Measurements from ENCODE around the gene FLNA. TPM values are rescaled to one million over a fixed set of nuclear protein-coding genes. Genes with fewer than 3 reads are reported as not detected.
A peak's percentile ranks its signal among the peaks of the same experiment; 100 is the strongest.

The FLNA gene
- total RNA-seq, 2 experiments from 2014 or later = 1,012 to 1,022 TPM

DNA sequence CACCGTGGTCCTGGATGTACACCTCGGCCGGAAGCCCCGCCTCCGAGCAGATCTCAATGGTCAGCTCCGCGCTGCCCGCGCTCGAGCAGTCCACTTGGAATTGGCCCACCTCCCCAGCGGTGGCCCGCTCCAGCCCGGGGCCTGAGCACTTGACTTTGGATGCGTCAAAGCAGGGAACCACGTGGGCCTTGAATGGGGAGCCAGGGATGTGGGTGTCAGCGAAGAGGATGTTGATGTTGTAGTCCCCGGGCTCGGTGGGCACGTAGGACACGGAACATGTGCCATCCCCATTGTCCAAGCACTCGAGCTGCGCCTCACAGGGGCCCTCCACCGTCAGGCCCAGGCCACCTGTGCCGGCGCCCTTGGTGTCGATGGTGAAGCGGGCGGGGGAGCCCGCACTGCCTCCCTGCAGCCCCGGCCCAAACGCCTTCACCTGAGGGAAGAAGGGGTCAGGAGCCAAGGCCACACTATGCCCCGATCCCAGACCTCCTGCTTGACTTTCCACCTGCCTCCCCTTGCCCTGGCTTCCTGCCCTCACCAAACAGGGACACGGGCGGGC lies 14.2 kb downstream of the FLNA start:
- intact Hi-C loops (cut with DNase I, micrococcal nuclease) = no loop called here
- DNase-seq (no peak), ATAC-seq (ENCODE audit: poor library complexity) (no peak)
- Mint-ChIP-seq H3K27ac (no peak overlapping the region), H3K4me3 (no peak overlapping the region), H3K27me3 (no peaks in the 10 kb centered on the region), H3K36me3 (ENCODE audit: low read depth) (peaks cover 59% of the 10 kb centered on the region), H3K4me1 (ENCODE audit: low read depth) (no peaks in the 10 kb centered on the region), H3K9me3 (no peaks in the 10 kb centered on the region)
- Histone ChIP-seq H3K4me3 (ENCODE audit: low read length) (no peak overlapping the region), H3K27ac (ENCODE audit: low read depth in 1 of 2, low read length in 2 of 2) (no peak overlapping the region), H3K36me3 (ENCODE audit: insufficient read depth, low read length) (peaks cover 95% of the 10 kb centered on the region), H3K9me3 (ENCODE audit: control insufficient read depth in 1 of 2, insufficient read depth in 1 of 2, low read length in 2 of 2) (no peaks in the 10 kb centered on the region), H3K4me1 (ENCODE audit: insufficient read depth, low read length) (peaks cover 94% of the 10 kb centered on the region), H3K27me3 (ENCODE audit: control insufficient read depth in 1 of 2, insufficient read depth in 2 of 2, low read length in 2 of 2) (no peaks in the 10 kb centered on the region)
- ChIA-PET CTCF (no interaction called here), POLR2A (no interaction called here)
- TF ChIP-seq, protein P1, sequence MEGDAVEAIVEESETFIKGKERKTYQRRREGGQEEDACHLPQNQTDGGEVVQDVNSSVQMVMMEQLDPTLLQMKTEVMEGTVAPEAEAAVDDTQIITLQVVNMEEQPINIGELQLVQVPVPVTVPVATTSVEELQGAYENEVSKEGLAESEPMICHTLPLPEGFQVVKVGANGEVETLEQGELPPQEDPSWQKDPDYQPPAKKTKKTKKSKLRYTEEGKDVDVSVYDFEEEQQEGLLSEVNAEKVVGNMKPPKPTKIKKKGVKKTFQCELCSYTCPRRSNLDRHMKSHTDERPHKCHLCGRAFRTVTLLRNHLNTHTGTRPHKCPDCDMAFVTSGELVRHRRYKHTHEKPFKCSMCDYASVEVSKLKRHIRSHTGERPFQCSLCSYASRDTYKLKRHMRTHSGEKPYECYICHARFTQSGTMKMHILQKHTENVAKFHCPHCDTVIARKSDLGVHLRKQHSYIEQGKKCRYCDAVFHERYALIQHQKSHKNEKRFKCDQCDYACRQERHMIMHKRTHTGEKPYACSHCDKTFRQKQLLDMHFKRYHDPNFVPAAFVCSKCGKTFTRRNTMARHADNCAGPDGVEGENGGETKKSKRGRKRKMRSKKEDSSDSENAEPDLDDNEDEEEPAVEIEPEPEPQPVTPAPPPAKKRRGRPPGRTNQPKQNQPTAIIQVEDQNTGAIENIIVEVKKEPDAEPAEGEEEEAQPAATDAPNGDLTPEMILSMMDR (IDR thresholded peaks at IDR 0.05) = no peak

DNA sequence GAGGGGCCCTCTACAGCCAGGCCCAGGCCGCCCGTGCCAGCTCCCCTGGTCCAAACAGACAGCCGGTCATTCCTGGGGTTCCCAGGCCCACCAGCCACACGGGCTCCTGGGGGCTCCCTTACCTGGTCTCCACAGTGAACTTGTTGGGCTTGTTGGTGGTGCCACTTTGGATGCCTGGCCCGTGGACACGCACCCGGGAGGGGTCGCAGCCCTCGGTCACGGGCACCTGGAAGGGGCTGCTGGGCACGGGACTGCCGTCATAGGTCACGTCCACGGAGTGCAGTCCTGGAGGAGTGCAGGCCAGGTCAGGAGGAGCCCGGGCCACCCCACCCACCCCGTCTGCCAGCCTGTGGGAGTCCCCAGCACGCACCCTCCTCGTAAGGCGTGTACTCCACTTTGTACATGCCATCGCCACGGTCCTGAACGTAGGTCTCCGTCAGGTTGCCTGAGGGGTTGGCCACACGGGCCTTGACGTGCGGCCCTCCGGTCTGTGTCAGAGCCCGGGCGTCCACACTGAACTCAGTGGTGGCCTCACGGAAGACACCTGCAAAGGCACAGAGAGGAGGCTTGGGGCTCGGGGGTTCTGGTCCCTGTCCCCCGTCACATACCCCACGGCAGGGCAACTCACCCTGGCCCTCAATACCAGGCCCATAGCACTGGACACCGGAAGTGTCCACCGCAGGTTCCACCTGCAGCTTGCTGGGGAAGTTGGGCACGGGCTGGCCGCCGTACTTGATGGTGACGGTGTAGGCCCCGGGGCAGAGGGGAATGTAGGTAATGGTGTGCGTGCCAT lies 14.9 kb downstream of the FLNA start:
- DNase-seq (no peak), ATAC-seq (ENCODE audit: poor library complexity) (no peak)
- H3K4me1 ChIP-seq (ENCODE audit: insufficient read depth, low read length) = peaks cover 94% of the 10 kb centered on the region
- H3K27me3 ChIP-seq (ENCODE audit: control insufficient read depth in 1 of 2, insufficient read depth in 2 of 2, low read length in 2 of 2) = no peaks in the 10 kb centered on the region
- Mint-ChIP-seq H3K4me3 (no peak overlapping the region), H3K36me3 (ENCODE audit: low read depth) (peaks cover 53% of the 10 kb centered on the region), H3K27ac (no peak overlapping the region), H3K9me3 (no peaks in the 10 kb centered on the region), H3K4me1 (ENCODE audit: low read depth) (no peaks in the 10 kb centered on the region), H3K27me3 (no peaks in the 10 kb centered on the region)
- TF ChIP-seq, protein P1 (IDR thresholded peaks at IDR 0.05) = no peak
- H3K4me3 ChIP-seq (ENCODE audit: low read length) = no peak overlapping the region
- H3K9me3 ChIP-seq (ENCODE audit: control insufficient read depth in 1 of 2, insufficient read depth in 1 of 2, low read length in 2 of 2) = no peaks in the 10 kb centered on the region
- POLR2A ChIA-PET = no interaction called here
- peaks cover 95% of the 10 kb centered on the region for H3K36me3 ChIP-seq (ENCODE audit: insufficient read depth, low read length)
- CTCF ChIA-PET = no interaction called here
- no peak overlapping the region for H3K27ac ChIP-seq (ENCODE audit: low read depth in 1 of 2, low read length in 2 of 2)
- intact Hi-C loops (cut with DNase I, micrococcal nuclease) = no loop called here

DNA sequence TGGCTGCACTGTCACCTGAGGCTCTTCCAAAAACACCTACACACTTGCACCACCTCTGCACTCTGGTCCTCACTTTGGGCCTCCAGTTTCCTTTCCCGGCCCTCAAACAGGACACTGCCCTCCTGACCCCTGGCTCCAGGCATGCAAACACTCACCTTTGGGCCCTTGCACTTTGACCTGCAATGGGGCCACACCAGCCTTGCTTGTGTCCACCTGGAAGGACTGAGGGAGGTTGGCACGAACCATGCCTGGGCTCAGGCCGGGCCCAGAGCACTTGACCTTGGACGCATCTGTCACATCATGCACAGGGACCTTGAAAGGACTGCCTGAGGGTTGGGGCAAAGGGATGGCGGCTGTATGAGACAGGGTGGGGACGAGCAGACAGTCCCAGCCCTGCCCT lies 15.6 kb downstream of the FLNA start:
- no peak overlapping the region for H3K4me3 Mint-ChIP-seq
- peaks cover 94% of the 10 kb centered on the region for H3K4me1 ChIP-seq (ENCODE audit: insufficient read depth, low read length)
- CTCF ChIA-PET = no interaction called here
- no peak for ATAC-seq (ENCODE audit: poor library complexity)
- H3K36me3 Mint-ChIP-seq (ENCODE audit: low read depth) = peaks cover 58% of the 10 kb centered on the region
- H3K4me3 ChIP-seq (ENCODE audit: low read length) = no peak overlapping the region
- H3K36me3 ChIP-seq (ENCODE audit: insufficient read depth, low read length) = peaks cover 95% of the 10 kb centered on the region
- intact Hi-C loops (cut with DNase I, micrococcal nuclease) = no loop called here
- H3K9me3 Mint-ChIP-seq = no peaks in the 10 kb centered on the region
- no peaks in the 10 kb centered on the region for H3K4me1 Mint-ChIP-seq (ENCODE audit: low read depth)
- H3K27ac Mint-ChIP-seq = no peak overlapping the region
- no peaks in the 10 kb centered on the region for H3K27me3 ChIP-seq (ENCODE audit: control insufficient read depth in 1 of 2, insufficient read depth in 2 of 2, low read length in 2 of 2)
- H3K27me3 Mint-ChIP-seq = no peaks in the 10 kb centered on the region
- no peaks in the 10 kb centered on the region for H3K9me3 ChIP-seq (ENCODE audit: control insufficient read depth in 1 of 2, insufficient read depth in 1 of 2, low read length in 2 of 2)
- POLR2A ChIA-PET = no interaction called here
- no peak for DNase-seq
- peak overlapping the region in 1 of 2 donors; percentile 17 for H3K27ac ChIP-seq (ENCODE audit: low read depth in 1 of 2, low read length in 2 of 2)
- TF ChIP-seq, protein P1 (IDR thresholded peaks at IDR 0.05) = no peak

Measured in CD4-positive, alpha-beta T cell (primary cell).